Endodermal cell (in vitro differentiated cells): ENCODE measurements around the gene GJA5. TPM values are rescaled to one million over a fixed set of nuclear protein-coding genes. Genes with fewer than 3 reads are reported as not detected.

ENCODE experiments used
- DNase-seq: peaks from one replicate; pipeline ENCODE4 v3.0.0-alpha.2; 2017
- H3K27ac ChIP-seq: 2 replicates; pipeline ENCODE4 v1.5.1; 2013; ENCODE audit warnings: mild to moderate bottlenecking, low read depth, low read length, moderate library complexity
- H3K27me3 ChIP-seq: 2 replicates; pipeline ENCODE4 v1.6.1; 2013; ENCODE audit warnings: mild to moderate bottlenecking, low read length, moderate library complexity; ENCODE audit not compliant: insufficient read depth, control insufficient read depth, poor library complexity, severe bottlenecking
- H3K36me3 ChIP-seq: 2 replicates; pipeline ENCODE4 v1.7.0; 2013; ENCODE audit warnings: mild to moderate bottlenecking, low read length, moderate library complexity; ENCODE audit not compliant: control insufficient read depth, insufficient read depth
- H3K4me1 ChIP-seq: one replicate; pipeline ENCODE4 v1.7.0; 2013; ENCODE audit warnings: low read length; ENCODE audit not compliant: control insufficient read depth, insufficient read depth
- H3K4me3 ChIP-seq: 2 replicates; pipeline ENCODE4 v1.5.1; 2013; ENCODE audit warnings: mild to moderate bottlenecking, low read length, moderate library complexity
- H3K9ac ChIP-seq: 2 replicates; pipeline ENCODE4 v1.6.1; 2013; ENCODE audit warnings: mild to moderate bottlenecking, low read length, moderate library complexity; ENCODE audit not compliant: poor library complexity, severe bottlenecking; ENCODE audit errors: extremely low read depth
- H3K9me3 ChIP-seq: 2 replicates; pipeline ENCODE4 v1.6.1; 2013; ENCODE audit warnings: mild to moderate bottlenecking, low read length, moderate library complexity; ENCODE audit not compliant: control insufficient read depth
- H3K27ac Mint-ChIP-seq: 2 replicates; pipeline ENCODE4 v1.8.0; 2020; ENCODE audit warnings: mixed read lengths
- H3K27me3 Mint-ChIP-seq: 2 replicates; pipeline ENCODE4 v1.8.0; 2021; ENCODE audit warnings: mild to moderate bottlenecking, mixed read lengths; ENCODE audit not compliant: insufficient read depth
- H3K36me3 Mint-ChIP-seq: 2 replicates; pipeline ENCODE4 v1.8.0; 2020; ENCODE audit warnings: low read depth, mixed read lengths
- H3K4me1 Mint-ChIP-seq: 2 replicates; pipeline ENCODE4 v1.8.0; 2020; ENCODE audit warnings: mixed read lengths
- H3K4me3 Mint-ChIP-seq: 2 replicates; pipeline ENCODE4 v1.8.0; 2020; ENCODE audit warnings: mild to moderate bottlenecking, moderate library complexity, mixed read lengths
- H3K9me3 Mint-ChIP-seq: 2 replicates; pipeline ENCODE4 v1.8.0; 2020; ENCODE audit warnings: mild to moderate bottlenecking, mixed read lengths
- CTCF ChIP-seq: fragments of 200-600 bp; sonication (generic); conservative IDR thresholded peaks from 2 replicates; pipeline ENCODE4 v1.5.0; 2021; ENCODE audit warnings: antibody characterized with exemption, mild to moderate bottlenecking
- WGBS, 2 experiments: methylation state at CpG; one replicate each; pipeline versions ENCODE4 v1.1.5 to v1.1.7; 2013; ENCODE audit warnings: missing lambda C conversion rate in 2 of 2, mixed read lengths in 1 of 2; ENCODE audit not compliant: insufficient coverage in 1 of 2, insufficient read length in 1 of 2; 5-methylcytosine and 5-hydroxymethylcytosine counted together
- total RNA-seq, 2 donors: library from RNA; stranded (reverse); fragmentation: NEBNext Ultra II Directional in 1 of 2; extraction: Animal tissue kit (Norgen Biotek cat#: 25700) in 1 of 2; gene quantifications; 2 replicates in 1 of 2; 3 replicates in 1 of 2; pipeline ENCODE4 v1.2.1, GENCODE V29; 2021

The GJA5 gene
- total RNA-seq, 2 donors from 2014 or later, result 1.4 to 1.6 TPM

- peaks cover 9% of the 10 kb centered on the region for H3K4me1 Mint-ChIP-seq
- no peak for DNase-seq
- Histone ChIP-seq H3K27me3 (peaks cover 50% of the 10 kb centered on the region), H3K36me3 (no peaks in the 10 kb centered on the region), H3K27ac (no peak overlapping the region), H3K4me3 (no peak overlapping the region), H3K9ac (no peak overlapping the region), H3K9me3 (no peaks in the 10 kb centered on the region), H3K4me1 (peaks cover 4% of the 10 kb centered on the region)
- H3K4me3 Mint-ChIP-seq, result no peak overlapping the region
- H3K9me3 Mint-ChIP-seq, result no peaks in the 10 kb centered on the region
- 80 to 90% methylated on average over 2 to 6 of the region's 6 CpGs for WGBS, 2 experiments
- TF ChIP-seq CTCF, result no peak
- no peaks in the 10 kb centered on the region for H3K36me3 Mint-ChIP-seq
- H3K27ac Mint-ChIP-seq, result no peak overlapping the region
- H3K27me3 Mint-ChIP-seq, result peaks cover 60% of the 10 kb centered on the region
These were observed 21.5 kb downstream of the GJA5 start for GRCh38 chr1:147738739-147739476.

GRCh38 chr1:147738129-147738528, 22.3 kb downstream of the GJA5 start:
- H3K27me3 ChIP-seq, result peaks cover 50% of the 10 kb centered on the region
- WGBS, 2 experiments, result 99 to 100% methylated on average over 1 to 2 of the region's 2 CpGs
- H3K9me3 ChIP-seq, result no peaks in the 10 kb centered on the region
- no peaks in the 10 kb centered on the region for H3K4me1 ChIP-seq
- no peak overlapping the region for H3K4me3 ChIP-seq
- no peaks in the 10 kb centered on the region for H3K36me3 ChIP-seq
- TF ChIP-seq CTCF, result no peak
- Mint-ChIP-seq H3K36me3 (no peaks in the 10 kb centered on the region), H3K27me3 (peaks cover 56% of the 10 kb centered on the region), H3K27ac (no peak overlapping the region), H3K4me3 (no peak overlapping the region), H3K4me1 (peaks cover 10% of the 10 kb centered on the region), H3K9me3 (no peaks in the 10 kb centered on the region)
- H3K27ac ChIP-seq, result no peak overlapping the region
- no peak overlapping the region for H3K9ac ChIP-seq
- DNase-seq, result no peak

GRCh38 chr1:147736883-147737282, 23.5 kb downstream of the GJA5 start:
- peaks cover 10% of the 10 kb centered on the region for H3K4me1 Mint-ChIP-seq
- no peaks in the 10 kb centered on the region for H3K4me1 ChIP-seq
- no peak overlapping the region for H3K9ac ChIP-seq
- H3K27ac Mint-ChIP-seq, result no peak overlapping the region
- no peak overlapping the region for H3K4me3 ChIP-seq
- H3K27me3 Mint-ChIP-seq, result peaks cover 52% of the 10 kb centered on the region
- no peak overlapping the region for H3K4me3 Mint-ChIP-seq
- no peaks in the 10 kb centered on the region for H3K9me3 ChIP-seq
- peaks cover 44% of the 10 kb centered on the region for H3K27me3 ChIP-seq
- no peak overlapping the region for H3K27ac ChIP-seq
- H3K36me3 Mint-ChIP-seq, result no peaks in the 10 kb centered on the region
- no peaks in the 10 kb centered on the region for H3K36me3 ChIP-seq
- TF ChIP-seq CTCF, result no peak
- no peak for DNase-seq
- H3K9me3 Mint-ChIP-seq, result no peaks in the 10 kb centered on the region
